Measurements from ENCODE around the gene MFGE8. TPM values are rescaled to one million over a fixed set of nuclear protein-coding genes. Genes with fewer than 3 reads are reported as not detected.
"Not testable (repeated sequence)": the region's sequence is repeated elsewhere in the genome, so short reads cannot be mapped to it uniquely, and the experiment has no call there.

The MFGE8 gene
- total RNA-seq, 1 donor from 2014 or later, result 322 TPM

- intact Hi-C loops (cut with micrococcal nuclease), result not testable (repeated sequence)
- ATAC-seq, result peak; percentile 47
Observed at GRCh38 chr15:88925648-88926047, 12.5 kb upstream of the MFGE8 start.

GRCh38 chr15:88920892-88921435 is 7.8 kb upstream of the MFGE8 start:
- DNase-seq; ATAC-seq; intact Hi-C loops (cut with micrococcal nuclease): not testable (repeated sequence)

More at GRCh38 chr15:88925648-88926047, 12.5 kb upstream of the MFGE8 start:
- DNase-seq, result not testable (repeated sequence)

- DNase-seq (no peak), ATAC-seq (no peak)
- intact Hi-C loops (cut with micrococcal nuclease), result no loop called here
Observed at GRCh38 chr15:88920186-88920891, 7.2 kb upstream of the MFGE8 start.

- intact Hi-C loops (cut with micrococcal nuclease), result no loop called here
- peak; percentile 65 for DNase-seq
- peak; percentile 88 for ATAC-seq
Observed at GRCh38 chr15:88918738-88919137, 5.6 kb upstream of the MFGE8 start.

- ATAC-seq, result no peak
- intact Hi-C loops (cut with micrococcal nuclease), result no loop called here
- DNase-seq, result no peak
Observed at GRCh38 chr15:88917760-88918159, 4.6 kb upstream of the MFGE8 start.

GRCh38 chr15:88915354-88915753 is 2.2 kb upstream of the MFGE8 start:
- no peak for ATAC-seq
- intact Hi-C loops (cut with micrococcal nuclease), result no loop called here
- DNase-seq, result no peak

- ATAC-seq, result no peak
- DNase-seq, result no peak
- intact Hi-C loops (cut with micrococcal nuclease), result no loop called here
Observed at GRCh38 chr15:88913850-88914169, 631 bp upstream of the MFGE8 start.

- intact Hi-C loops (cut with micrococcal nuclease), result no loop called here
- DNase-seq (peak; percentile 73), ATAC-seq (peak; percentile 39)
Observed at GRCh38 chr15:88912500-88912921, 668 bp downstream of the MFGE8 start.

- intact Hi-C loops (cut with micrococcal nuclease), result no loop called here
- peak; percentile 70 for DNase-seq
- ATAC-seq, result peak; percentile 62
Observed at GRCh38 chr15:88911766-88912118, 1.4 kb downstream of the MFGE8 start.

GRCh38 chr15:88909956-88910831 is 3.0 kb downstream of the MFGE8 start:
- ATAC-seq (peak; percentile 5), DNase-seq (peak; percentile 54)
- intact Hi-C loops (cut with micrococcal nuclease), result no loop called here

GRCh38 chr15:88908697-88909621 is 4.2 kb downstream of the MFGE8 start:
- intact Hi-C loops (cut with micrococcal nuclease), result no loop called here
- ATAC-seq, result no peak
- DNase-seq, result no peak

- DNase-seq (no peak), ATAC-seq (no peak)
- intact Hi-C loops (cut with micrococcal nuclease), result no loop called here
Observed at GRCh38 chr15:88908123-88908522, 5.1 kb downstream of the MFGE8 start.

- DNase-seq (peak; percentile 48), ATAC-seq (peak; percentile 2)
- intact Hi-C loops (cut with micrococcal nuclease), result no loop called here
Observed at GRCh38 chr15:88907111-88907510, 6.1 kb downstream of the MFGE8 start.

- no peak for DNase-seq
- intact Hi-C loops (cut with micrococcal nuclease), result no loop called here
- ATAC-seq, result no peak
Observed at GRCh38 chr15:88906551-88906950, 6.6 kb downstream of the MFGE8 start.

GRCh38 chr15:88906130-88906529 is 7.0 kb downstream of the MFGE8 start:
- no peak for ATAC-seq
- no peak for DNase-seq
- intact Hi-C loops (cut with micrococcal nuclease), result no loop called here

- ATAC-seq, result no peak
- intact Hi-C loops (cut with micrococcal nuclease), result no loop called here
- DNase-seq, result no peak
Observed at GRCh38 chr15:88905576-88905975, 7.6 kb downstream of the MFGE8 start.

GRCh38 chr15:88904624-88905327 is 8.4 kb downstream of the MFGE8 start:
- DNase-seq (peak; percentile 87), ATAC-seq (peak; percentile 69)
- intact Hi-C loops (cut with micrococcal nuclease), result loop anchor here (5.0 kb wide), 1 partner anchor 103 kb away; no protein-coding TSS in a partner anchor

- no peak for DNase-seq
- no peak for ATAC-seq
- intact Hi-C loops (cut with micrococcal nuclease), result loop anchor here (5.0 kb wide), 1 partner anchor 103 kb away; no protein-coding TSS in a partner anchor
Observed at GRCh38 chr15:88904257-88904623, 8.9 kb downstream of the MFGE8 start.
